ENCODE measurements around the gene AREL1.

The AREL1 gene

DNA sequence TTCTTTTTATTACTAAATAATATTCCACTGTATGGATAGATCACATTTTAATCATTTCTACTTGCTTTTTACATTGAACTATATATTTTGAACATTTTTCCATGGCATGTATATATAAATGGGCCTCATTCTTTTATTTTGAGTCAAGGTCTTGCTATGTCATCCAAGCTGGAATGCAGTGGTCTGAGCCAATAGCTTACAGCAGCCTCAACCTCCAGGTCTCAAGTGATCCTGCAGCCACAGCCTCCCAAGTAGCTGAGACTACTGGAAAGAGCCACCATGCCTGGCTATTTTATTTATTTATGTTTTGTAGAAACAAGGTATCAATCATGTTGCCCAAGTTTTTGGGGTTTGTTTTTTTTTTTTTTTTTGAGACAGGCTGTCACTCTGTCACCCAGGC lies 7.6 kb upstream of the AREL1 start:
- H3K4me3 ChIP-seq (ENCODE audit: control insufficient read depth, low read depth, low read length): no peak overlapping the region
- TF ChIP-seq, protein P1, sequence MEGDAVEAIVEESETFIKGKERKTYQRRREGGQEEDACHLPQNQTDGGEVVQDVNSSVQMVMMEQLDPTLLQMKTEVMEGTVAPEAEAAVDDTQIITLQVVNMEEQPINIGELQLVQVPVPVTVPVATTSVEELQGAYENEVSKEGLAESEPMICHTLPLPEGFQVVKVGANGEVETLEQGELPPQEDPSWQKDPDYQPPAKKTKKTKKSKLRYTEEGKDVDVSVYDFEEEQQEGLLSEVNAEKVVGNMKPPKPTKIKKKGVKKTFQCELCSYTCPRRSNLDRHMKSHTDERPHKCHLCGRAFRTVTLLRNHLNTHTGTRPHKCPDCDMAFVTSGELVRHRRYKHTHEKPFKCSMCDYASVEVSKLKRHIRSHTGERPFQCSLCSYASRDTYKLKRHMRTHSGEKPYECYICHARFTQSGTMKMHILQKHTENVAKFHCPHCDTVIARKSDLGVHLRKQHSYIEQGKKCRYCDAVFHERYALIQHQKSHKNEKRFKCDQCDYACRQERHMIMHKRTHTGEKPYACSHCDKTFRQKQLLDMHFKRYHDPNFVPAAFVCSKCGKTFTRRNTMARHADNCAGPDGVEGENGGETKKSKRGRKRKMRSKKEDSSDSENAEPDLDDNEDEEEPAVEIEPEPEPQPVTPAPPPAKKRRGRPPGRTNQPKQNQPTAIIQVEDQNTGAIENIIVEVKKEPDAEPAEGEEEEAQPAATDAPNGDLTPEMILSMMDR (conservative IDR thresholded peaks at IDR 0.05; ENCODE audit: control insufficient read depth, insufficient read depth, low read depth, low read length): no peak
- DNase-seq (ENCODE audit: low read depth): peak; percentile 20

DNA sequence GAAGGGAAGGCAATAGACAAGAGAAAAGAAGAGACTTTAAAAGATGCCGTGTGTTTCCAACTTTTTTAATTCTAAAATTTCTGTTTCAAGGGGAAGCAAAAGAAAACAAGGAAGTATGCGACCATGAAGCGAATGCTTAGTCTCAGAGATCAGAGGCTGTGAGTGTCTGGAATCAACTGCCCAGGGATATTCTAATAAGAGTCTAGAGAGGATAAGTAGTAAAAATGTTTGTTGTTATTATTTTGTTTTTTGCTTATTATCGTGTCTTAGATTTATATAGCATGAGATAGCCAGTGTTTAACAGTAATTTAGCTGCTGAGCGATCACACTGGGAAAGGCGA lies 485 bp upstream of the AREL1 start:
- peak overlapping the region; percentile 87 for H3K4me3 ChIP-seq (ENCODE audit: control insufficient read depth, low read depth, low read length)
- no peak for DNase-seq (ENCODE audit: low read depth)
- TF ChIP-seq, protein P1 (conservative IDR thresholded peaks at IDR 0.05; ENCODE audit: control insufficient read depth, insufficient read depth, low read depth, low read length): no peak

DNA sequence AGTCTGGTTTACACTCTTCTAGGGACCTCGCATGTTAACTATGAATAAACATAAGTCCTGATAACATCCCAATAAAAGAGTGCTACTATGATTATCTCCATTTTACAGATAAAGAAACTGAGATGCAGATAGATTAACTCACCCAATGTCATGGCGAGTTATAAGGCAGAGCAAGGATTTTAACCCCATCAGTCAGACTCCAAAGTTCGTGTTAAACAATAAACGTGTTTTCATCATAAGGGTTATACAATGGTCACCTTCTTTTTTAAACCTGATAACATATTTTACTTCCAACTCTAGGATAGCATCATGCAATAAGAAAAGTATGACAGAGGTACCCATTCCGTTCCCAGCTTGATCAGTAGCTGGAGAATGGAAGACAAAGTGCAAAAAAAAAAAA lies 1.2 kb downstream of the AREL1 start:
- DNase-seq (ENCODE audit: low read depth): no peak
- TF ChIP-seq, protein P1 (conservative IDR thresholded peaks at IDR 0.05; ENCODE audit: control insufficient read depth, insufficient read depth, low read depth, low read length): no peak
- H3K4me3 ChIP-seq (ENCODE audit: control insufficient read depth, low read depth, low read length): no peak overlapping the region

DNA sequence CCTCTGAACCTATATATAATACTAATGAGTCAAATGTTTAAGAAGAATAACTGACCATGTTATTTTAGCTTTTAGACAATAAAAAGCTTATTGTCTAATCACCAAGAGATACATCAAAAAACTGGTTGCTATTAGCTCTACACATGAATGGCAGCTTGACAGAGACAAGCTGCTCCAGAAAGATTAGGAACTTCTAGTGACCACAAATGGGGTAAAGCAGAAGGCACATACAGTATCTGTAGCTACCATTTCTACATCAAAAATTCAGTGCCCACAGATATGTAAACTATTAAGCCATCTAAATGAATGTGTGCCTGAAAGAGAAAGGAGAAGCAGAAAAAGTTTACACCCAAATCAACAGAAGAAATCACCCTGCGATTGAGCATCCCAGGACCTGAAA lies 2.4 kb downstream of the AREL1 start:
- H3K4me3 ChIP-seq (ENCODE audit: control insufficient read depth, low read depth, low read length): no peak overlapping the region
- TF ChIP-seq, protein P1 (conservative IDR thresholded peaks at IDR 0.05; ENCODE audit: control insufficient read depth, insufficient read depth, low read depth, low read length): no peak
- no peak for DNase-seq (ENCODE audit: low read depth)

DNA sequence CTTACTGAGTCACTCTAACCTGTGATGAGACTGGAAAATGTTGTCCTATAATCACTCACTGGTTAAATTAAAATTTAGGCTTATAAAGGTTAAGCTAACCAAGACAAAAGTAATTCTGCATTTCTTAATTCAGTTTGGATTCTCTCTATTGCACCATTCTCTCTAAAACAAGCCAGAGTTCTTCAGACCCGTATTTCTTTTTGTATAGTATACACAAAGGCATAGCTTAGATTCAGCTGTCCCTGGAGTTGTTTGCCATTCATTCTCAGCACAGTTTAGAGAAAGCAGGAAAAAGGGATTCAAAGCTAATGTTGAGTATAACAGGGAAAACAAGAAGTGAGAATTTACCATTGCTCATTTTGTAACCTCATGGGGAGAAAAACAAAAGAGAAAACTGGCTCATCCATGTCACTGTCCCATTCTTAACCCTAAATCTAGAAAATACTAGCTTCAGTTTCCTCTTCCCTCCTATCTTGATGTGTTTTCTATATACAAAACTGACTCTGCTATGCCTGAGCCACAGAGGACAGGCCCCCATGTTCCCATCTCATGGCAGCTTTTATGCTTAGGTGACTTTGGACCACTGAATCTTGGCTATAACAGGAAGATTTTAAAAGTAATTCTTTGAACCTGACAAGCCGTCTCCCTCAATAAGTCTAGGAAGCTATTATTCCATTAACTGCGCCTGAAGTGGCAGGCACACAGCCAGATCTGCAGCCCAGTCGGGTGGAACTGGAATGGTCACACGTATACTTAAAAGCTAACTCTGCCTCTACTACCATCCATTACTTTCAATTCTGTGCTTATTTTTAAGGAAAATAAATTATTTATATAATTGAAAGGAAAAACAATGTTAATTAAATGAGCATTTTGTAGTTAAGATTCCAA lies 7.0 kb downstream of the AREL1 start:
- DNase-seq (ENCODE audit: low read depth): no peak
- H3K4me3 ChIP-seq (ENCODE audit: control insufficient read depth, low read depth, low read length): no peak overlapping the region
- TF ChIP-seq, protein P1 (conservative IDR thresholded peaks at IDR 0.05; ENCODE audit: control insufficient read depth, insufficient read depth, low read depth, low read length): no peak

DNA sequence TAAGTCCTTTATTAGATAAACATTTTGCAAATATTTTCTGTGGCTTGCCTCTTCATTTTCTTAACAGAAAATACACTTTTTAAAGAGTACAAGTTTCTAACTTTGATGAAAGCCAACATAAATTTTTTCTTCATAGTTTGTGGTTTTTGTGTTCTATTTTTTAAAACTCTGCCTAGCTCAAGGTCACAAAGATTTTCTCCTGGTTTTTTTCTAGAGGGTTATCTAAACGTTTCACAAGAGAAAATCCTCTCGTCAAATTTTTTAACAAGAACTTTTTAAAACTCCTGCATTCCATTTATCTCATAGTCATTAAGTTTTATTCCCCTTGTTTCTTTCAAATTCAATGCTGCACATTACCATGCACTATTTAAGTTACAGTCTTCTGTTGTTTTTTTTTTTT lies 8.2 kb downstream of the AREL1 start:
- no peak overlapping the region for H3K4me3 ChIP-seq (ENCODE audit: control insufficient read depth, low read depth, low read length)
- no peak for DNase-seq (ENCODE audit: low read depth)
- TF ChIP-seq, protein P1 (conservative IDR thresholded peaks at IDR 0.05; ENCODE audit: control insufficient read depth, insufficient read depth, low read depth, low read length): no peak

Measured in fibroblast of mammary gland (primary cell).